NB4 (cell line): Measurements from ENCODE around the gene TECPR1.
A peak's percentile ranks its signal among the peaks of the same experiment; 100 is the strongest.

Source experiments
- DNase-seq: peaks from one replicate; pipeline ENCODE4 v3.0.0; 2010; ENCODE audit warnings: low read depth
- H3K4me3 ChIP-seq: one replicate; pipeline ENCODE4 v1.5.1; 2011; ENCODE audit warnings: mild to moderate bottlenecking, low read depth, low read length, moderate library complexity
- CTCF ChIP-seq: IDR thresholded peaks from one replicate; pipeline ENCODE4 v1.5.1; 2012; ENCODE audit warnings: low read depth, low read length
- MAX ChIP-seq: IDR thresholded peaks from 2 replicates; pipeline ENCODE4 v1.6.1; 2011; ENCODE audit warnings: low read depth, low read length
- MYC ChIP-seq: IDR thresholded peaks from 2 replicates; pipeline ENCODE4 v1.6.1; 2011; ENCODE audit warnings: low read depth, low read length
- POLR2A ChIP-seq: IDR thresholded peaks from 2 replicates; pipeline ENCODE4 v1.6.1; 2011; ENCODE audit warnings: mild to moderate bottlenecking; ENCODE audit not compliant: insufficient read length; ENCODE audit errors: extremely low read depth

The TECPR1 gene

GRCh38 chr7:98248156-98248555, 3.9 kb downstream of the TECPR1 start:
- DNase-seq: no peak
- TF ChIP-seq MYC (no peak), MAX (no peak)
- H3K4me3 ChIP-seq: no peak overlapping the region

GRCh38 chr7:98244871-98245270, 7.2 kb downstream of the TECPR1 start:
- no peak overlapping the region for H3K4me3 ChIP-seq
- no peak for DNase-seq
- TF ChIP-seq CTCF (no peak), POLR2A (no peak), MAX (no peak), MYC (no peak)

- TF ChIP-seq POLR2A: no peak
- no peak for TF ChIP-seq MAX
- TF ChIP-seq MYC: no peak
Measured at GRCh38 chr7:98242934-98243333, 9.1 kb downstream of the TECPR1 start.

GRCh38 chr7:98242342-98242741, 9.7 kb downstream of the TECPR1 start:
- no peak for TF ChIP-seq MYC
- no peak for TF ChIP-seq POLR2A
- TF ChIP-seq MAX: no peak
- TF ChIP-seq CTCF: no peak
- H3K4me3 ChIP-seq: no peak overlapping the region
- DNase-seq: no peak

More at GRCh38 chr7:98242934-98243333, 9.1 kb downstream of the TECPR1 start:
- no peak overlapping the region for H3K4me3 ChIP-seq
- DNase-seq: no peak

- no peak overlapping the region for H3K4me3 ChIP-seq
- peak; percentile 49 for DNase-seq
- TF ChIP-seq POLR2A (no peak), MAX (no peak), MYC (no peak), CTCF (no peak)
Measured at GRCh38 chr7:98241674-98242241, 10.3 kb downstream of the TECPR1 start.

- H3K4me3 ChIP-seq: no peak overlapping the region
- peak; percentile 67 for DNase-seq
- TF ChIP-seq MYC (0 out of 2 replicates have a peak, but pooled peaks have one; percentile 9), POLR2A (no peak), CTCF (peak; percentile 86), MAX (peak; percentile 36; the same call in 1 of the 2 replicates)
Measured at GRCh38 chr7:98240961-98241673, 10.9 kb downstream of the TECPR1 start.
